ENCODE measurements around the gene LDLRAD1.

DNA sequence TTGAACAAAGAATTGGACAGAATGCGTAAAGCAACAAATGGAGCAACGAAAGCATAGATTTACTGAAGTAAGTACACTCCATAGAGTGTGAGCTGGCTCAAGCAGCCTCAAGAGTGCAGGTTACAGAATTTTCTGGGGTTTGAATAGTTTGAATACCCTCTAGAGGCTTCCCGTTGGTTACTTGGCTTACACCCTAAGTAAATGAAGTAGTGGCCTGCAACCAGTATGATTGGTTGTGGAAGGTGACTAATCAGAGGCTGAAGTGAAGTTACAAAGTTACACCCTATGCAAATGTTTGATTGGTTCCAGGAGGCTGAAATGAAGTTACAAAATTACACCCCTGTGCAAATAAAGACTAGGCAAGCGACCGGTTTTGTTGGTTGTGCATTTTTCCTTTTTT lies 46.3 kb upstream of the LDLRAD1 start:
- no peak for TF ChIP-seq EZH2 (IDR thresholded peaks at IDR 0.05; ENCODE audit: low read depth)
- TF ChIP-seq, protein P1, sequence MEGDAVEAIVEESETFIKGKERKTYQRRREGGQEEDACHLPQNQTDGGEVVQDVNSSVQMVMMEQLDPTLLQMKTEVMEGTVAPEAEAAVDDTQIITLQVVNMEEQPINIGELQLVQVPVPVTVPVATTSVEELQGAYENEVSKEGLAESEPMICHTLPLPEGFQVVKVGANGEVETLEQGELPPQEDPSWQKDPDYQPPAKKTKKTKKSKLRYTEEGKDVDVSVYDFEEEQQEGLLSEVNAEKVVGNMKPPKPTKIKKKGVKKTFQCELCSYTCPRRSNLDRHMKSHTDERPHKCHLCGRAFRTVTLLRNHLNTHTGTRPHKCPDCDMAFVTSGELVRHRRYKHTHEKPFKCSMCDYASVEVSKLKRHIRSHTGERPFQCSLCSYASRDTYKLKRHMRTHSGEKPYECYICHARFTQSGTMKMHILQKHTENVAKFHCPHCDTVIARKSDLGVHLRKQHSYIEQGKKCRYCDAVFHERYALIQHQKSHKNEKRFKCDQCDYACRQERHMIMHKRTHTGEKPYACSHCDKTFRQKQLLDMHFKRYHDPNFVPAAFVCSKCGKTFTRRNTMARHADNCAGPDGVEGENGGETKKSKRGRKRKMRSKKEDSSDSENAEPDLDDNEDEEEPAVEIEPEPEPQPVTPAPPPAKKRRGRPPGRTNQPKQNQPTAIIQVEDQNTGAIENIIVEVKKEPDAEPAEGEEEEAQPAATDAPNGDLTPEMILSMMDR (conservative IDR thresholded peaks at IDR 0.05) = no peak
